HepG2 (cell line): Measurements from ENCODE around the gene HPCAL1. TPM values are rescaled to one million over a fixed set of nuclear protein-coding genes. Genes with fewer than 3 reads are reported as not detected.

ENCODE experiments used
- ARNT2 ChIP-seq: sonication (generic); formaldehyde crosslinking; IDR thresholded peaks from 2 replicates; pipeline ENCODE4 v1.8.0; 2022; ENCODE audit warnings: mild to moderate bottlenecking, low read depth, missing genetic modification reagents, moderate library complexity
- ERF ChIP-seq: IDR thresholded peaks from 2 replicates; pipeline ENCODE4 v1.6.1; 2018; ENCODE audit warnings: missing biosample characterization, missing genetic modification reagents
- GFI1 ChIP-seq: sonication (generic); formaldehyde crosslinking; IDR thresholded peaks from 2 replicates; pipeline ENCODE4 v1.5.0; 2020; ENCODE audit warnings: missing genetic modification reagents, mild to moderate bottlenecking, borderline replicate concordance
- HOXA5 ChIP-seq: sonication (generic); formaldehyde crosslinking; IDR thresholded peaks from 2 replicates; pipeline ENCODE4 v1.4.0; 2020; ENCODE audit warnings: missing genetic modification reagents
- HOXD1 ChIP-seq: sonication (generic); formaldehyde crosslinking; IDR thresholded peaks from 2 replicates; pipeline ENCODE4 v1.5.0; 2020; ENCODE audit warnings: missing genetic modification reagents
- IRF2 ChIP-seq: IDR thresholded peaks from 2 replicates; pipeline ENCODE4 v1.6.1; 2018; ENCODE audit warnings: missing genetic modification reagents, missing compliant biosample characterization
- KDM1A ChIP-seq: IDR thresholded peaks from 2 replicates; pipeline ENCODE4 v1.6.1; 2016; ENCODE audit warnings: missing compliant biosample characterization
- MIER2 ChIP-seq: IDR thresholded peaks from 2 replicates; pipeline ENCODE4 v1.6.1; 2016; ENCODE audit warnings: missing biosample characterization, missing genetic modification reagents
- RARA ChIP-seq: IDR thresholded peaks from 2 replicates; pipeline ENCODE4 v1.6.1; 2016; ENCODE audit warnings: missing genetic modification reagents, missing compliant biosample characterization
- SOX6 ChIP-seq, 2 experiments: fragments of 450-650 bp in 1 of 2; sonication (generic) in 1 of 2; formaldehyde crosslinking in 1 of 2; IDR thresholded peaks; 2 replicates each; pipeline versions ENCODE4 v1.4.0 to v1.6.1; 2017 to 2020; ENCODE audit warnings: antibody characterized with exemption in 1 of 2, mild to moderate bottlenecking in 1 of 2, missing genetic modification reagents in 1 of 2
- TEAD2 ChIP-seq: sonication (generic); formaldehyde crosslinking; IDR thresholded peaks from 2 replicates; pipeline ENCODE4 v1.9.0; 2021; ENCODE audit warnings: missing genetic modification reagents
- YEATS2 ChIP-seq: sonication (generic); formaldehyde crosslinking; IDR thresholded peaks from 2 replicates; pipeline ENCODE4 v1.4.0; 2020; ENCODE audit warnings: missing genetic modification reagents, borderline replicate concordance
- ZKSCAN8 ChIP-seq: IDR thresholded peaks from 2 replicates; pipeline ENCODE4 v1.6.1; 2016; ENCODE audit warnings: borderline replicate concordance, missing genetic modification reagents, missing compliant biosample characterization
- ZNF232 ChIP-seq: sonication (generic); formaldehyde crosslinking; IDR thresholded peaks from 2 replicates; pipeline ENCODE4 v1.4.0; 2020; ENCODE audit warnings: missing genetic modification reagents, borderline replicate concordance
- ZNF263 ChIP-seq: sonication (generic); formaldehyde crosslinking; IDR thresholded peaks from 2 replicates; pipeline ENCODE4 v1.4.0; 2020; ENCODE audit warnings: missing genetic modification reagents
- ZNF615 ChIP-seq: sonication (generic); formaldehyde crosslinking; IDR thresholded peaks from 2 replicates; pipeline ENCODE4 v1.5.0; 2020; ENCODE audit warnings: mild to moderate bottlenecking, missing genetic modification reagents, borderline replicate concordance
- ZNF724P ChIP-seq: sonication (generic); formaldehyde crosslinking; IDR thresholded peaks from 2 replicates; pipeline ENCODE4 v1.8.0; 2022; ENCODE audit warnings: missing genetic modification reagents, borderline replicate concordance
- ZNF75D ChIP-seq: sonication (generic); formaldehyde crosslinking; IDR thresholded peaks from 2 replicates; pipeline ENCODE4 v1.8.1; 2023; ENCODE audit warnings: missing genetic modification reagents, mild to moderate bottlenecking, borderline replicate concordance
- polyA plus RNA-seq, 8 experiments: library from polyadenylated mRNA; depleted of rRNA in 3 of 8; stranded (reverse) in 7 of 8; unstranded in 1 of 8; fragments of >200 nt; fragmentation: Illumina TruSeq in 4 of 8; extraction: Trizol in 4 of 8; gene quantifications; 2 replicates each; pipeline versions ENCODE4 v1.2.1 to v1.2.3, GENCODE V29; 2011 to 2016; ENCODE audit warnings: low read depth in 4 of 8, missing spikeins in 1 of 8, mixed read lengths in 1 of 8; ENCODE audit not compliant: insufficient read depth in 1 of 8
- total RNA-seq, 5 experiments: library from RNA; depleted of rRNA; stranded (reverse); fragments of >200 nt; fragmentation: Illumina TruSeq; extraction: Trizol; gene quantifications; 2 replicates each; pipeline ENCODE4 v1.2.3, GENCODE V29; 2016; ENCODE audit warnings: low read depth in 1 of 5
- TF ChIP-seq, protein P1 (sequence below): sonication (generic); formaldehyde crosslinking; IDR thresholded peaks from 2 replicates; pipeline ENCODE4 v1.5.0; 2020; ENCODE audit warnings: mild to moderate bottlenecking, missing genetic modification reagents
- TF ChIP-seq, protein P2 (sequence below): sonication (generic); formaldehyde crosslinking; IDR thresholded peaks from 2 replicates; pipeline ENCODE4 v1.4.0; 2020; ENCODE audit warnings: missing genetic modification reagents, borderline replicate concordance
- TF ChIP-seq, protein P3 (sequence below): sonication (generic); formaldehyde crosslinking; IDR thresholded peaks from 2 replicates; pipeline ENCODE4 v1.4.0; 2020; ENCODE audit warnings: mild to moderate bottlenecking, missing genetic modification reagents
- TF ChIP-seq, protein P4 (sequence below): IDR thresholded peaks from 2 replicates; pipeline ENCODE4 v1.6.1; 2016; ENCODE audit warnings: low read depth, borderline replicate concordance

The HPCAL1 gene
- total and polyA plus RNA-seq, 2 of the 13 experiments (the other 11 are each of a cell fraction or from before 2014, with no cell fraction given): 29.5 to 29.9 TPM

DNA sequence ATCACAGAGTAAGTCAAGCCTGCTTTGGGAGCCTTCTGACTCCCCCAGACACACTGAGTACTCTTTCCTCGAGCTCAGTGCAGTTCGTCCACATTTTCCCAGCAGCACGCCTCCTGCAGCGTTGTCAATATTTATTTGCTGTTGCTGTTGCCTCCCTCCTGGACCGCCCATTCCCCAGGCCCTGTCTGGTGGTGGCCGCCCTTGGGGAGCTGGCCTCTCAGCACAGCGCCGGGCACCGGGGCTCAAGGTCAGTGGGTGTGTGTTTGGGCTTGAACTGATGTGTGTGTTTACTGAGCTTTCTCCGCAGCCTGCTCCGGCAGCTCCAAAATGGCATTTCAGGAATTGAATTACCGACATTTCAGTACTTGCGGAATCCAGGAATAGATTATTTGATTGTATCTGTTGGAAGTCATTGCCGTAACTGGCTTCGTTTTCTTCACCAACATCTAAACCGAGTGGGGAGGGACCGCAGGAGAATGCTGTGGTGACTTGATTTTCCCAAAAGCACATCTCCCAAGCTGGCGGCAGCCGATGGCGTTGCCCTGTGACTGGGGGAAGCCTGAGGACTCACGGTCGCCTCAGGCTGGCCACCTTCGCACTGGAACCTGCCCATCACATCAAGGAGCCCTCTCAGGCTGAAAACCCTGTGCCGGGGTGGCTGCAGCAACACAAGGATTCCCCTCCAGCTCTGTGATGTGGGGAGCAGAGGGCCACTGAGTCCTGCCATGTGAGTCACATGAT lies 66.0 kb downstream of the HPCAL1 start (continued):
- TF ChIP-seq, protein P1, sequence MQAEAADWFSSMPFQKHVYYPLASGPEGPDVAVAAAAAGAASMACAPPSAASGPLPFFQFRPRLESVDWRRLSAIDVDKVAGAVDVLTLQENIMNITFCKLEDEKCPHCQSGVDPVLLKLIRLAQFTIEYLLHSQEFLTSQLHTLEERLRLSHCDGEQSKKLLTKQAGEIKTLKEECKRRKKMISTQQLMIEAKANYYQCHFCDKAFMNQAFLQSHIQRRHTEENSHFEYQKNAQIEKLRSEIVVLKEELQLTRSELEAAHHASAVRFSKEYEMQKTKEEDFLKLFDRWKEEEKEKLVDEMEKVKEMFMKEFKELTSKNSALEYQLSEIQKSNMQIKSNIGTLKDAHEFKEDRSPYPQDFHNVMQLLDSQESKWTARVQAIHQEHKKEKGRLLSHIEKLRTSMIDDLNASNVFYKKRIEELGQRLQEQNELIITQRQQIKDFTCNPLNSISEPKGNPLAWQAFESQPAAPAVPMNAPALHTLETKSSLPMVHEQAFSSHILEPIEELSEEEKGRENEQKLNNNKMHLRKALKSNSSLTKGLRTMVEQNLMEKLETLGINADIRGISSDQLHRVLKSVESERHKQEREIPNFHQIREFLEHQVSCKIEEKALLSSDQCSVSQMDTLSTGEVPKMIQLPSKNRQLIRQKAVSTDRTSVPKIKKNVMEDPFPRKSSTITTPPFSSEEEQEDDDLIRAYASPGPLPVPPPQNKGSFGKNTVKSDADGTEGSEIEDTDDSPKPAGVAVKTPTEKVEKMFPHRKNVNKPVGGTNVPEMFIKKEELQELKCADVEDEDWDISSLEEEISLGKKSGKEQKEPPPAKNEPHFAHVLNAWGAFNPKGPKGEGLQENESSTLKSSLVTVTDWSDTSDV (CRISPR knock-in tag): no peak
- TF ChIP-seq ZNF724P (CRISPR knock-in tag) (peak; percentile 97), ARNT2 (CRISPR knock-in tag) (peak; percentile 91; the same call in 1 of the 2 replicates), ZNF75D (CRISPR knock-in tag) (no peak), KDM1A (0 out of 2 replicates have a peak, but pooled peaks have one; percentile 32), IRF2 (CRISPR knock-in tag) (peak; percentile 95), RARA (peak; percentile 99), ZNF232 (CRISPR knock-in tag) (no peak), ERF (CRISPR knock-in tag) (peak; percentile 89), GFI1 (CRISPR knock-in tag) (peak; percentile 91), SOX6 (IDR thresholded peaks at IDR 0.05) (no peak), SOX6 (CRISPR knock-in tag; IDR thresholded peaks at IDR 0.05) (peak; percentile 92), TEAD2 (CRISPR knock-in tag) (no peak), HOXA5 (CRISPR knock-in tag) (peak; percentile 64; the same call in 1 of the 2 replicates), ZNF263 (CRISPR knock-in tag) (peak; percentile 70; the same call in 1 of the 2 replicates), MIER2 (peak; percentile 85; the same call in 1 of the 2 replicates), ZKSCAN8 (CRISPR knock-in tag) (peak; percentile 85; the same call in 1 of the 2 replicates), HOXD1 (peak; percentile 92; the same call in 1 of the 2 replicates), YEATS2 (CRISPR knock-in tag) (peak; percentile 79; the same call in 1 of the 2 replicates), ZNF615 (peak; percentile 91; the same call in 1 of the 2 replicates)
- TF ChIP-seq, protein P2, sequence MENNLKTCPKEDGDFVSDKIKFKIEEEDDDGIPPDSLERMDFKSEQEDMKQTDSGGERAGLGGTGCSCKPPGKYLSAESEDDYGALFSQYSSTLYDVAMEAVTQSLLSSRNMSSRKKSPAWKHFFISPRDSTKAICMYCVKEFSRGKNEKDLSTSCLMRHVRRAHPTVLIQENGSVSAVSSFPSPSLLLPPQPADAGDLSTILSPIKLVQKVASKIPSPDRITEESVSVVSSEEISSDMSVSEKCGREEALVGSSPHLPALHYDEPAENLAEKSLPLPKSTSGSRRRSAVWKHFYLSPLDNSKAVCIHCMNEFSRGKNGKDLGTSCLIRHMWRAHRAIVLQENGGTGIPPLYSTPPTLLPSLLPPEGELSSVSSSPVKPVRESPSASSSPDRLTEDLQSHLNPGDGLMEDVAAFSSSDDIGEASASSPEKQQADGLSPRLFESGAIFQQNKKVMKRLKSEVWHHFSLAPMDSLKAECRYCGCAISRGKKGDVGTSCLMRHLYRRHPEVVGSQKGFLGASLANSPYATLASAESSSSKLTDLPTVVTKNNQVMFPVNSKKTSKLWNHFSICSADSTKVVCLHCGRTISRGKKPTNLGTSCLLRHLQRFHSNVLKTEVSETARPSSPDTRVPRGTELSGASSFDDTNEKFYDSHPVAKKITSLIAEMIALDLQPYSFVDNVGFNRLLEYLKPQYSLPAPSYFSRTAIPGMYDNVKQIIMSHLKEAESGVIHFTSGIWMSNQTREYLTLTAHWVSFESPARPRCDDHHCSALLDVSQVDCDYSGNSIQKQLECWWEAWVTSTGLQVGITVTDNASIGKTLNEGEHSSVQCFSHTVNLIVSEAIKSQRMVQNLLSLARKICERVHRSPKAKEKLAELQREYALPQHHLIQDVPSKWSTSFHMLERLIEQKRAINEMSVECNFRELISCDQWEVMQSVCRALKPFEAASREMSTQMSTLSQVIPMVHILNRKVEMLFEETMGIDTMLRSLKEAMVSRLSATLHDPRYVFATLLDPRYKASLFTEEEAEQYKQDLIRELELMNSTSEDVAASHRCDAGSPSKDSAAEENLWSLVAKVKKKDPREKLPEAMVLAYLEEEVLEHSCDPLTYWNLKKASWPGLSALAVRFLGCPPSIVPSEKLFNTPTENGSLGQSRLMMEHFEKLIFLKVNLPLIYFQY (CRISPR knock-in tag): peak; percentile 93; the same call in 1 of the 2 replicates
- TF ChIP-seq, protein P3, sequence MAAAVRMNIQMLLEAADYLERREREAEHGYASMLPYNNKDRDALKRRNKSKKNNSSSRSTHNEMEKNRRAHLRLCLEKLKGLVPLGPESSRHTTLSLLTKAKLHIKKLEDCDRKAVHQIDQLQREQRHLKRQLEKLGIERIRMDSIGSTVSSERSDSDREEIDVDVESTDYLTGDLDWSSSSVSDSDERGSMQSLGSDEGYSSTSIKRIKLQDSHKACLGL (CRISPR knock-in tag): no peak; the same call in 1 of the 2 replicates
- TF ChIP-seq, protein P4, sequence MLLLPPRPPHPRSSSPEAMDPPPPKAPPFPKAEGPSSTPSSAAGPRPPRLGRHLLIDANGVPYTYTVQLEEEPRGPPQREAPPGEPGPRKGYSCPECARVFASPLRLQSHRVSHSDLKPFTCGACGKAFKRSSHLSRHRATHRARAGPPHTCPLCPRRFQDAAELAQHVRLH (CRISPR knock-in tag): peak; percentile 70; the same call in 1 of the 2 replicates
